ENCODE measurements around the gene TMEM169.

GRCh38 chr2:216118474-216118873, 36.8 kb downstream of the TMEM169 start:
- TF ChIP-seq POLR2AphosphoS5 (IDR thresholded peaks at IDR 0.05) = no peak
- no peak for TF ChIP-seq POLR2A (IDR thresholded peaks at IDR 0.05)
- TF ChIP-seq CTCF (IDR thresholded peaks at IDR 0.05) = no peak
- no peak for TF ChIP-seq EP300 (IDR thresholded peaks at IDR 0.05; ENCODE audit: low read depth)

Data from transverse colon (tissue), 4 donors.